Aorta (tissue), 5 donors: ENCODE data around the gene CYP2E1. TPM values are rescaled to one million over a fixed set of nuclear protein-coding genes. Genes with fewer than 3 reads are reported as not detected.
"Not testable (repeated sequence)": the region's sequence is repeated elsewhere in the genome, so short reads cannot be mapped to it uniquely, and the experiment has no call there.

ENCODE experiments used
- ATAC-seq: fragments of 200-7000 bp; cut with Tn5 transposase; one replicate; pipeline ENCODE4 v1.9.1; 2022; ENCODE audit warnings: moderate library complexity; ENCODE audit not compliant: low FRiP score
- DNase-seq, 2 donors: peaks; one replicate each; pipeline ENCODE4 v3.0.0-alpha.2; 2020
- H3K27ac ChIP-seq, 2 donors: one replicate each; pipeline ENCODE4 v1.5.1; 2013; ENCODE audit warnings: low read length in 2 of 2, mild to moderate bottlenecking in 2 of 2, moderate library complexity in 2 of 2, control low read depth in 1 of 2, inconsistent platforms in 1 of 2, low read depth in 1 of 2
- H3K27me3 ChIP-seq, 2 donors: one replicate each; pipeline ENCODE4 v1.6.1; 2013; ENCODE audit warnings: control low read depth in 1 of 2, low read length in 1 of 2, mild to moderate bottlenecking in 1 of 2, moderate library complexity in 1 of 2; ENCODE audit not compliant: insufficient read depth in 2 of 2, control insufficient read depth in 1 of 2
- H3K36me3 ChIP-seq, 2 donors: one replicate each; pipeline ENCODE4 v1.6.1; 2013; ENCODE audit warnings: control low read depth in 1 of 2, low read length in 1 of 2, mild to moderate bottlenecking in 1 of 2; ENCODE audit not compliant: insufficient read depth in 2 of 2, control insufficient read depth in 1 of 2
- H3K4me1 ChIP-seq, 2 donors: one replicate each; pipeline ENCODE4 v1.6.1; 2013; ENCODE audit warnings: low read length in 2 of 2, control low read depth in 1 of 2, mild to moderate bottlenecking in 1 of 2, moderate library complexity in 1 of 2; ENCODE audit not compliant: insufficient read depth in 2 of 2, control insufficient read depth in 1 of 2
- H3K4me3 ChIP-seq, 2 donors: one replicate each; pipeline ENCODE4 v1.5.1; 2013; ENCODE audit warnings: low read length in 2 of 2, control low read depth in 1 of 2, mild to moderate bottlenecking in 1 of 2
- H3K9me3 ChIP-seq: one replicate; pipeline ENCODE4 v1.6.1; 2013; ENCODE audit warnings: mild to moderate bottlenecking, low read length; ENCODE audit not compliant: control insufficient read depth
- WGBS, 2 donors: extraction: QIAGEN DNeasy Blood & Tissue Kit; methylation state at CpG; one replicate each; pipeline ENCODE4 v1.1.7; 2013; 5-methylcytosine and 5-hydroxymethylcytosine counted together
- intact Hi-C, 2 donors: fragments of 100-400 bp; cut with DNase I; formaldehyde crosslinking; loops; one replicate each; pipeline versions ENCODE4 v1.14.2 to v1.15.0; 2022
- long read RNA-seq, 2 donors: library from polyadenylated mRNA; unstranded; transcript quantifications; one replicate each; pipeline ENCODE4 v2.0.0, GENCODE V29; 2020 to 2021
- polyA plus RNA-seq, 2 donors: library from polyadenylated mRNA; stranded (reverse); fragments of 200-250 nt; gene quantifications; one replicate each; pipeline ENCODE4 v1.2.3, GENCODE V29; 2013
- total RNA-seq, 2 donors: library from RNA; stranded (reverse); fragmentation: NEBNext Ultra II Directional; extraction: Animal tissue kit (Norgen Biotek cat#: 25700); gene quantifications; one replicate each; pipeline ENCODE4 v1.2.1, GENCODE V29; 2021
- donor health status: healthy with polysubstance abuse.
- donor health status: Bipolar disorder and iron deficiency.
- donor health status: DM: no; HTN: no; CAD: no.
- donor health status: DM: no; HTN: no; CAD: no.
- donor health status: DM: yes; HTN: yes; CAD: no.

CYP2E1 gene
- total RNA-seq: 1 to 10 TPM; 3.4 to 4.6 TPM
- polyA plus RNA-seq: 1 to 10 TPM in 1 of 2 donors, under 1 TPM in 1; 0.63 to 6.9 TPM
- long read RNA-seq, donor 1, partial matches to known transcripts: 1 of 3 reads
- long read RNA-seq, donor 1, other reads (novel, unspliced or antisense): 2 of 3 reads
- long read RNA-seq, donor 2: 0 reads

GRCh38 chr10:133526957-133527588, at the start of gene CYP2E1:
CYP2E1 (plus strand) TSS chr10:133527363; CDS start chr10:133527396, 33 bp downstream.
- no peak for ATAC-seq
- intact Hi-C loops: no loop called here
- peaks cover 8% of the 10 kb centered on the region for H3K9me3 ChIP-seq
- H3K27me3 ChIP-seq: no peaks in the 10 kb centered on the region
- DNase-seq: no peak
- 69 to 70% methylated on average over 16 of the region's 16 CpGs for WGBS, 2 donors
- no peak within 1 kb of the TSS for H3K4me3 ChIP-seq
- H3K36me3 ChIP-seq: no peaks in the 10 kb centered on the region
- no peaks in the 10 kb centered on the region for H3K4me1 ChIP-seq
- H3K27ac ChIP-seq: no peak within 1 kb of the TSS

GRCh38 chr10:133481086-133481643, 46.0 kb upstream of the CYP2E1 start:
- no peaks in the 10 kb centered on the region for H3K36me3 ChIP-seq
- peaks cover 6% of the 10 kb centered on the region for H3K9me3 ChIP-seq
- DNase-seq (no peak), ATAC-seq (no peak)
- H3K27ac ChIP-seq: no peak overlapping the region
- intact Hi-C loops: no loop called here
- WGBS, 2 donors: 81 to 83% methylated on average over 11 to 12 of the region's 12 CpGs
- no peak overlapping the region for H3K4me3 ChIP-seq
- H3K4me1 ChIP-seq: no peaks in the 10 kb centered on the region
- H3K27me3 ChIP-seq: no peaks in the 10 kb centered on the region

GRCh38 chr10:133481657-133482056, 45.5 kb upstream of the CYP2E1 start:
- ATAC-seq: no peak
- Histone ChIP-seq H3K4me1 (no peaks in the 10 kb centered on the region), H3K27ac (no peak overlapping the region), H3K36me3 (no peaks in the 10 kb centered on the region), H3K27me3 (no peaks in the 10 kb centered on the region), H3K9me3 (peaks cover 8% of the 10 kb centered on the region), H3K4me3 (no peak overlapping the region)
- 84% methylated on average over 10 of the region's 10 CpGs for WGBS, 2 donors
- no peak for DNase-seq
- intact Hi-C loops: no loop called here

GRCh38 chr10:133484818-133485217, 42.3 kb upstream of the CYP2E1 start:
- no peaks in the 10 kb centered on the region for H3K36me3 ChIP-seq
- H3K27ac ChIP-seq: no peak overlapping the region
- no peak for ATAC-seq
- H3K9me3 ChIP-seq: peaks cover 11% of the 10 kb centered on the region
- no peak for DNase-seq
- H3K4me3 ChIP-seq: no peak overlapping the region
- intact Hi-C loops: no loop called here
- no peaks in the 10 kb centered on the region for H3K27me3 ChIP-seq
- H3K4me1 ChIP-seq: no peaks in the 10 kb centered on the region

DNA sequence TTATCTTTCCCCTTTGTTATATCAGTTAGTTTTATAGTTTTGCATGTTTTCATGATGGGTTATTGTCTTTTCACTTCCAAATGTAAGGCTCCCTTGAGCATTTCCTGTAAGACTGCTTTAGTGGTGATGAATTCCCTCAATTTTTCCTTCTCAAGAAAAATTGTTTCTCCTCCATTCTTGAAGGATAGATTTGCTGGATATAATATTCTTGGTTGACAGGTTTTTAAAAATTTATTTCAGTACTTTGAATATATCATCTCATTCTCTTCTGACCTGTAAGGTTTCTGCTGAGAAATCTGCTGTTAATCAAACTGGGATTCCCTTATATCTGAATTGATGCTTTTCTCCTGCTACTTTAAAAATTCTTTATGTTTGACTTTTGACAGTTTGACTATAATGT, 40.1 kb upstream of the CYP2E1 start:
- H3K36me3 ChIP-seq: no peaks in the 10 kb centered on the region
- H3K27me3 ChIP-seq: no peaks in the 10 kb centered on the region
- no peak for ATAC-seq
- no peak overlapping the region for H3K27ac ChIP-seq
- no peak for DNase-seq
- peaks cover 9% of the 10 kb centered on the region for H3K9me3 ChIP-seq
- intact Hi-C loops: no loop called here
- no peak overlapping the region for H3K4me3 ChIP-seq
- no peaks in the 10 kb centered on the region for H3K4me1 ChIP-seq

- Histone ChIP-seq H3K36me3 (no peaks in the 10 kb centered on the region), H3K4me3 (no peak overlapping the region), H3K9me3 (peaks cover 7% of the 10 kb centered on the region), H3K27ac (no peak overlapping the region), H3K4me1 (no peaks in the 10 kb centered on the region), H3K27me3 (no peaks in the 10 kb centered on the region)
- ATAC-seq (no peak), DNase-seq (no peak)
- intact Hi-C loops: no loop called here
Observed at GRCh38 chr10:133488354-133488753, 38.8 kb upstream of the CYP2E1 start.

DNA sequence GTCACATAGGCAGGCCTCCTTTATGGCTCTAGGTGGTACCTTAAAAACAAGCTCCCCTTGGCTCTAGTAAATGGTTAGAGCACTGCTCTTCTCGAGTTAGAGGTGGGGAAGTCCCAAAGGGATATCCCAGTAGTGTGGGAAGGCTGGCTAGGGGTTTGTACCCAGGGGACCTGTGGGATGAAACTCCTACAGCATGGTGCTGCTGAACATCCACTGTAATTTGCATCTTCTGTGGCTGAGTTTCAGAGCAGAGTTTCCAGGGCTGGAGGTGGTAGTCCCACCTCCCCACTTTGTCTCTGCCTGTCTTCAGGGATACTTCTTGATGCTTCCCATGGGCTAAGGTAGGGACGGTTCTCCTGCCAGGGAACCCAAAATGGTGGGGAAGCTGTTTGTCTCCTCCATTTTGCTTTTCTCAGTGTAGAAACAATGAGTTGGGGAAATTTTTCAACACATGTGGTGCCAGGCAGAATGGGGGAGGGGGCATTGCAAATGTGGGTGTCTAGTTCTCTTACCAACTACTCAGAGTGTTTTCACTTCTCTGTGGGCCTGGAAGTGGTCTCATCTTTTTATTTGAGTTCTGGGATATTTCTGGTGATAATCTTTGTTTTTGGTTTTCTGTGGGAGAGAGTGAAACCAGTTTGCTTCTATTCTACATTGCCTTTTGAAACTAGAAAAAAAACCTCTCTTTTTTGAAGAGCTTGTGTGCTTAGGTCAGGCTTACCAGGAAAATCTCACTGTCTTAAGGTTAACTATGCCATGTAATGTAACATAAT, 37.2 kb upstream of the CYP2E1 start:
- Histone ChIP-seq H3K4me3 (no peak overlapping the region), H3K9me3 (peaks cover 6% of the 10 kb centered on the region), H3K4me1 (no peaks in the 10 kb centered on the region), H3K27me3 (no peaks in the 10 kb centered on the region), H3K27ac (no peak overlapping the region), H3K36me3 (no peaks in the 10 kb centered on the region)
- WGBS, 2 donors: 60 to 61% methylated on average over 2 of the region's 2 CpGs
- intact Hi-C loops: no loop called here
- no peak for DNase-seq
- no peak for ATAC-seq

GRCh38 chr10:133493562-133493961, 33.6 kb upstream of the CYP2E1 start:
- H3K9me3 ChIP-seq, DNase-seq, H3K36me3 ChIP-seq, H3K27ac ChIP-seq, H3K4me3 ChIP-seq, H3K4me1 ChIP-seq, intact Hi-C loops, H3K27me3 ChIP-seq, ATAC-seq: not testable (repeated sequence)
- WGBS, 2 donors: 77% methylated on average over 4 of the region's 4 CpGs

DNA sequence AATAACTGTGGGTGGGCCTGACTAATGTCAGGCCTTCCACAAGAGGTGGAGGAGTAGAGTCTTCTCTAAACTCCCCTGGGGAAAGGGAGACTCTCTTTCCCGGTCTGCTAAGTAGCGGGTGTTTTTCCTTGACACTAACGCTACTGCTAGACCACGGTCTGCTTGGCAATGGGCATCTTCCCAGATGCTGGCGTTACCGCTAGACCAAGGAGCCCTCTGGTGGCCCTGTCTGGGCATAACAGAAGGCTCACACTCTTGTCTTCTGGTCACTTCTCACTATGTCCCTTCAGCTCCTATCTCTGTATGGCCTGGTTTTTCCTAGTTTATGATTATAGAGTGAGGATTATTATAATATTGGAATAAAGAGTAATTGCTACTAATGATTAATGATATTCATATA, 29.8 kb upstream of the CYP2E1 start:
- H3K9me3 ChIP-seq, intact Hi-C loops, H3K27me3 ChIP-seq, H3K4me1 ChIP-seq, DNase-seq, ATAC-seq, H3K4me3 ChIP-seq, H3K27ac ChIP-seq, H3K36me3 ChIP-seq: not testable (repeated sequence)
- WGBS, 2 donors: 51 to 54% methylated on average over 6 of the region's 6 CpGs
